GM21423 (cell line): ENCODE data around the gene STK39.

ENCODE experiments used
- ATAC-seq: cut with Tn5 transposase; IDR thresholded peaks from one replicate; pipeline ENCODE4 v1.9.1; 2021; ENCODE audit warnings: mild to moderate bottlenecking, moderate library complexity; ENCODE audit not compliant: unreplicated experiment

The STK39 gene

DNA sequence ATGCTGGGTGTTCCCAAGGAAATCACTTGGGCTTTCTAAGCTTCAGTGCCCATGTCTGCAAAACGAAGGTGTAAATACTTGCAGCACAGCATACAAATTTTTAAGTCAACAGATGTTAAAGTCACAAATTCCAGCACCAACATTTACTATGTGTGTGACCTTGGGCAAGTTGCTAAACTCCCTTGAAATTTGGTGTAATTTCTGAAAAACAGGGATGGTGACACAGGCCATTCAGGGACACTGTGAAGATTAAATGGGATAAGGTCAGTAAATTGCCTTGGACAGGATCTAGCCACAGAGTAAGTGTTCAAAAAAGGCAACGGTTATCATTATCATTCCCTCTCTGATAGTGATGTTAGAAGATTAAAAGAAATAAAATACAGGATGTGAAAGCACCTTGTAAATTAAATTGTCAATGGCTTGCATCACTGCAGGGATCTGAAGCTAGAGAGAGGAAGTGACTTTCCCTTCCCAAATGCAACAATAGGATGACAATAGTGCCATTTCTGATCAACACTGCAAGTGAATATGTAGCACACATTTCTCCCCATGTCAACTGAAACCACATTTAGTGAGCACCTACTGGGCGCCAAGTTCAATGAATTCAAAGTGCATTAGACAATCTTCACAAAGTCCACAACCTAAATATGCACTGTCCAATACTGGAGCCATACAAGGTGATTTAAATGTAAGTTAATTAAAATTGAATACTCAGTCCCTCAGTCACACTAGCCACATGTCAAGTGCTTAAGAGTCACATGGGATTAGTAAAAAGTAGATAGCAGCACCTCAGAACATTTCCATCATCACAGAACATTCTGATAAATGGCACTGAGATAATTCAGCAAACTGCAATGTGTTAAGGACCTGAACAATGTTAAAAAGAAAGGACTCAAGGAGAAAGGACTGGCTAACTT lies 81.2 kb downstream of the STK39 start:
- no peak for ATAC-seq

DNA sequence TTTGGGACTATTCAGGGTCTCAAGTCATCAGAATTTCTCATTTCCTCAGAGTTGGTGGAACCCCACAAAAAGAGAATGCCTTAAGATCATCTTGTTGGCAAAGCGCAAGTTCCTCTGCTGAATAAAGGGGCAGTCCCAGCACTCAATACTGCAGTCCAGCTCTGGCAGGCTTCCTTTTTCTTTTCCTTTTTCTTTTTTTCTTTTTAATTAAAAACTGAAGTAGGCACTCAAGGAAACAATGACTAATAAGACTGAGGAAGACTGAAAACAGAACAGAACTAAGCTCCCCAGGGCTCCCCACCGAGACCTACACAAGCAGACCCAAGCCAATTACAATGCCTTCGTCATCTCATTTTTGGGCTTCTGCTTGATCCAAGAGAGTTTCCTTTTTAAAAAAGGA lies 82.0 kb downstream of the STK39 start:
- no peak for ATAC-seq

DNA sequence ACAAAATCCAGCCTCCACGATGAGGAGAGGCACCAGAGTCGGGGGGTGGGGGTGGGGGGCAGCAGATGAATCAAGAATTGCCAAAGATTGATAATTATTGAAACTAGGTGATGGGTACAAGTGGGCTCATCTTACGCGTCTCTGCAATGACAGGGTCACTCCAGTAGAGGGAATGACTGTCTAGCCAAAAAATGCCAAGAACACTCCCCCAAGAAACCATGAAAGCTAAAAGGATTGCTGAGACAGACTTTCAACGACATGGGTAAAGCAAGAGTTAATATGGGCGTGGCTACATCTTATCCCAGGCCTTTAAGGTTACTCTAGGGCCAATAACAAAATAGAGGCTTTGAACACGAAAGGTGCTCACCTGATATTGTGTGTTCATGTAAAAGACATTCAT lies 86.5 kb downstream of the STK39 start:
- ATAC-seq, result no peak

DNA sequence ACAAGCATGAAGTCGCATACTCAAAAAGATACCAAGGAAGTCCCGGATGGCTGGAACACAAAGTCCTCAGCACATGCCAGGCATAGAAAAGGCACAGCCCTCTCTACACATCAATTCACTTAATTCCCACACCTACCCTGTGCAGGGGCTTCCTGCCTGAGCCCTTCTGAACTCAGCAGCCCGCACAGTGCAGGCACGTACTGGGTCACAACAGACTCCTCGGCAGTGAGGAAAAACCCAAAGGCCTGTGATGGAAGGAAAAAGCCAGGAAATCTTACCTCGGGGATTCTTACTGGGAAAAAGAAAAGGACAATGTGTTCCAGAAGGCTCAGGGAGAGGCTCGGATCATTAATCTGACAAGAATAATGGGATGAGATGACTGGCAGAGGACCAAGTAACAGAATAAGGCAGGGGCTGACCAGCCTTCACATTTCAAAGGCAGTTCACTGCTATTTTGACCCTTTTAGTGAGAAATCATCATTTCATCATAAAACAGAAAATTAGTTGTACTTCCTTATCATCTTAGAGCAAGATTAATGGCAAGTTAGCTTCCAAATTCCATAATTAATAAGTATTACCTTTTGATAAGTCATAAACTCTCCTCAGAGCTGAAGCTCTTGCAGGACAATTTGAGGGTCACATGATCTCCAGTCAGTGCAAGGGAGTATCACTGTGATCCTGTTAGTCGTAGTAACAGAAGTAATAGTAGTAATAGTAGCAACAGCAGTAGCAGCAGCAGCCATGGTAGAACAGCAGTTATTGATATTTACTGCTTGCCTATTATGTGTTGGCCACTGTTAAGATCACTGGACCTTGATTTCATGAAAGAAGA lies 87.4 kb downstream of the STK39 start:
- no peak for ATAC-seq

DNA sequence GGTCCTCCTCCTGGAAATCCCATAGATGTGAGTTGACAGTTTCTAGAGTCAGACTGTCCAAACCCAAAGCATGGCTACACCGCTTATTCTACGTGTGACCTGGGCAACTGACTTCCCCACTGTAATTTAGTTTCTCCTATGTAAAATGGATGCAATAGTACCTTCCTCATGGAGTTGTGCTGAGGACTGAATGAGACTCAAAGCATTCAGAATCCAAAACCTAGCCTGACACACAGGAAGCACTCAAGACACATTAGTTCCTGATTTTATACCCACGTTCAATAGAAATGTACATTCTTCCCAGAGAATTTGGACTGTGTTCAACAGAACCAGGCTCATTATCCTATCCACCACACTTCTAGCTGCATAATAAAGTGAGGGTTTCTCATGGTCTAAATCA lies 88.8 kb downstream of the STK39 start:
- no peak for ATAC-seq

DNA sequence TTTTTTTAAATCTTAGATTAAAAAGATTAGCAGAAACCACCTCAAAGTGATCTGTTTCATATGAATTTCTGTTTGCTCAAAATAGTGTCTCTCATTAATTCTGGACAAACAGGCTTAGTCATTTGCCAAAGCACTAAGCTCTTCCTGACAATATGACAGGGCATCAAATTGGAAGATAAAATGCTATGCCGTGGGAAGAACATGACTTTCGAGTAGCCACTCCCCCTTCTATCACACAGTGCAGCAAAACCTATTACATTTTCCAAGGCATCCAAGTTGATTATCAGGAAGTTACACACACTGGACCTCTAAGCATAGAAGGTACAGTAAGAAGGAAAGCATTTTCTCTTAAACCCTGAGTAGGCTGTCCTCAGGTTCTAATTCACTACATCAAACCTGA lies 89.5 kb downstream of the STK39 start:
- no peak for ATAC-seq

DNA sequence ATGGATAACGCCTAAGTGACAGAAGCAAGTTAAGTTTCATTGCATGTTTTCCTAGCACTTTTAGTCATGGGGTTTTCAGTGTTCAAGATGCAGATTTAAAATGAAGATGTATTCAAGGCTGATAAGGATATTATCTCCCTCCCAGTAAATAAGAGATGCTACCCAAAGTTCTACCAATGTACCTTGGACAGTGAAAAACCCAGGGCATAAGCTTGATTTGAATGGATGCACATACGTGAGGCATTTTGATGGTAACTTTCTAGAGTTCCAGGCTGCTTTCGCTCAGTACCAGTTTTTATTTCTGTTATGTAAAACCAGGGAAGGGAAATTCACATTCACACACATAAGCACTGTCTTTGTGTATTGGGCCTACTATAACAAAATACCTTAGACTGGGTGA lies 90.3 kb downstream of the STK39 start:
- no peak for ATAC-seq

DNA sequence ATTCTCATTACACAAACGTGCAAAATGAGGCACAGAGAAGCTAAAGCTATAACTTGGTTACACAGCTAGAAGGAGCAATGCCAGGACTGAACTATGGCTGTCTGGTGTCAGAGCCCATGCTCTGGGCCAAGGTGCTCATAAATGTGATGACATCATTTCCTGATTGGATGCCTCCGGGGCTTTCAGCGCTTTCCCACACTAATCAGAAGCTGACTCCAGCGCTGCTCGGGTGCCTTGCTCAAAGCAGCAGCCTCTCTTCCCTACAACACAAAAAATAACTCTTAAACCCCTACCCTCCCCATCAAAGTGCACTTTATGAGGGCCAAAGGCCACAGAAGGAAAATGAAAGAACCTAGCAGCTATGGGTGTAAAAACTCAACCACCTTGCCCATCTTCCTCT lies 90.7 kb downstream of the STK39 start:
- no peak for ATAC-seq

DNA sequence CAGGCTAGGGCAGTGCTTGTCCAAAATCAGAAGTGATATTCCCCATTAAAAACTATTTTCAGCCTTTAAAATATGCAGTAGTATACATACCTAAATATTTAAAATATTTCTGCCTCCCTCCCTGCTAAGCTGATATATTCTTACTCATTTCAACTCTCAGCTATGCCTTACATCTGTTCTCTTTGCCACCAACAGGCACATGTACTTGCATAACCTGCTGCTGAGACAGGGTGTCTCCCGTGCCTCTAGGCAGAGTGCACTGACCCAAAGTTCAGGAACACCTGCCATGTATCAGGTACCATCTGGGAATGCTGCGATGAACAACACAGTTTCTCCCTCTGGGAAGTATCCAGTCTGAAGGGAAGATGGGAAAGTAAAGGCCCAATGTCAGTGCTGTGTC lies 91.7 kb downstream of the STK39 start:
- no peak for ATAC-seq

DNA sequence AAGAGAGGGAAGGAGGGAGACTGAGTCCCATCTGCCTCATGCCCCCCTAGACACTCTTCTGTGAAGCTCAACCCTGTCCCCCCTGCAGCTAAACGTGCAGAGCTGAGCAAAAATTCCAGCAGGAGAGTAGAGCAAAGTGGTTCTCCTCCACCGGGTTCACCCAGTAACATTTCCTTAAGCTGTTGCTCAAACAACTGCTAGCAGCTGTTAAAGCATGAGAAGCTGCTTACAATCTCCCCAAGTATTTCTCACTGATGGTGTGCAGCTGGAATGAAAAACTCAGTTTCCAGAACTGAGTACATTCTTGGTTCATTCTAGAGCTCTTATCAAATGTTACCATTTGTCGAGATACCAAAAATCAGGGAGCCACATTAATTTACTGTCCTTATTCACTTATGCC lies 92.3 kb downstream of the STK39 start:
- no peak for ATAC-seq

DNA sequence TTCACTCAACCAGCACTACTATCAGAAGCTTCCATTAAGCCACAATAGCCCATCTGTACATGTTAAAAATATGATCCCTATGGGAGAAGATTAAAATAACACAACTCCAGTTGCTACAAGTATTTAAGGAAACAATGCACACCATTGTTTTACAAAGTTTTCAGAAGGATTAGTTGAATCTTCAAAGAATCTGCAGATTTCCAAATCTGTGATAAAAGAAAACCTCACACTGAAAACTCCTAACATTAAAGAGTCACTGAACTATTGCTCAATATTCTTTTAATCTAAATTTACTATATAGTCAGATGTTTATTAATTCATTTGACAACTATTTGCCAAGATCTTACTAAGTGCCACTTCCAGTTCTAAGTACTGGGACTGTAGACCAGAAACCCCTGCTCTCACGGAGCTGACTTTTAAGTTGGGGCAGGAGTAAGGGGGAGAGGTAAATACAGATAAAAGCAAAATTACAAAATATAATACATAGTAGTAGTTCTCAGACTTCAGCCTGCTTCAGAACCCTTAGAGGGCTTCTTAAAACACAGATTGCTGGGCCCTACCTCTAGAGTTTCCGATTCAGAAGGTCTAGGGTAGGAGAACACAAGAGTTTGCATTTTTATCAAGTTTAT lies 94.4 kb downstream of the STK39 start:
- no peak for ATAC-seq

DNA sequence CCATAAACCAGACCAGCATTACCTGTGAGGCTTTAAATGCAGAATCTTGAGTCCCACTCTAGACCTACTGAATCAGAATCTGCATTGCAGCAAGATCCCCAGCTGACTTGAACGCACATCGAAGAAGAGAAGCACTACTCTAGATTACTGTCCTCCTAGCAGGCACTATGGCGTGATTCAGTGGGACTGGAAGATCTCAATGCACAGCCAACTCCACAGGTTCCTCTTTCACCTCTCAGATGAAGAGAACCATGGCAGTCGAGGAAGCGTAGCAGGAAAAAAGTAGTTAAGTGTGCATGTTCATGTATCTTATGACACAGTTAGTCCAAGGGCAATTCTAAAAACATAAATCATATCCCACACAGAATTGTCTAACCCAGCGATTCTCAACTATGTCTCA lies 97.4 kb downstream of the STK39 start:
- no peak for ATAC-seq

DNA sequence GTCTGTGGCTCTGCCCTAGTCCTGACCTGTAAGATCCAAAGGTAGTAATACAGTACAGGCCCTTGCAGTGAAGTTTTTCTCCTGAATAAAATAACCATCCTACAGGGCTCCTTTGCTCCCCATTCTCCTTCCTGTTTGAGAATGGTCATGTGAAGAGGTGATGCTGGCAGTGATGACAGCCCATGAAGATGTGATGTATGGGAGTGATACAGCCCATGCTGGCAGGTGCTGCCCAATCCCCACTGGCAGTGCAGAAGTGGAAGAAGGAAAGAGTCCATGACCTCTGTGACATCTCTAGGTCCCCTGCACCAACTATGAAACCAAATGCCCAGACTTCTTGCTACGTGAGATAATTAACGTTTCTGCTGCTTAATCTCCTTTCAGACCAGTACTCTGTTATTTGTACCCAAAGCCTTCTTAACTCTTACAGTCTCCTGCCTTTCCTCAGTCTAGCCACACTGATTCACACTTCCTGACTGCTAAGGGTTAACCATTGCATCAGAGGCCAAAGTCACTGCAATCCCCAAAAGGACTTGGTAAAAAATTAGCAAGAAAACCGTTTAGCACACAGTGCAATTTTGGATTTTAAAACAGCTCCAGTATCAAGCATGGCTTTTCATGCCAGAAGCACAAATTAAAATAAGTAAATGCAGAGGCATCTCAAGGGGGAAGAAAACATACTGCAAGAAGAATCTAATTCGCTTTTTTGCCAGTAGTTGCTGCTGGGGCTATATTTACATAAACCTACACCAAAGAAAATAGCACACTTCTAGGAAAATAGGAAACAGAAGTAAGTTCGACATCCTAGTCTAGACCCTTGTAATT lies 98.0 kb downstream of the STK39 start:
- ATAC-seq, result no peak

DNA sequence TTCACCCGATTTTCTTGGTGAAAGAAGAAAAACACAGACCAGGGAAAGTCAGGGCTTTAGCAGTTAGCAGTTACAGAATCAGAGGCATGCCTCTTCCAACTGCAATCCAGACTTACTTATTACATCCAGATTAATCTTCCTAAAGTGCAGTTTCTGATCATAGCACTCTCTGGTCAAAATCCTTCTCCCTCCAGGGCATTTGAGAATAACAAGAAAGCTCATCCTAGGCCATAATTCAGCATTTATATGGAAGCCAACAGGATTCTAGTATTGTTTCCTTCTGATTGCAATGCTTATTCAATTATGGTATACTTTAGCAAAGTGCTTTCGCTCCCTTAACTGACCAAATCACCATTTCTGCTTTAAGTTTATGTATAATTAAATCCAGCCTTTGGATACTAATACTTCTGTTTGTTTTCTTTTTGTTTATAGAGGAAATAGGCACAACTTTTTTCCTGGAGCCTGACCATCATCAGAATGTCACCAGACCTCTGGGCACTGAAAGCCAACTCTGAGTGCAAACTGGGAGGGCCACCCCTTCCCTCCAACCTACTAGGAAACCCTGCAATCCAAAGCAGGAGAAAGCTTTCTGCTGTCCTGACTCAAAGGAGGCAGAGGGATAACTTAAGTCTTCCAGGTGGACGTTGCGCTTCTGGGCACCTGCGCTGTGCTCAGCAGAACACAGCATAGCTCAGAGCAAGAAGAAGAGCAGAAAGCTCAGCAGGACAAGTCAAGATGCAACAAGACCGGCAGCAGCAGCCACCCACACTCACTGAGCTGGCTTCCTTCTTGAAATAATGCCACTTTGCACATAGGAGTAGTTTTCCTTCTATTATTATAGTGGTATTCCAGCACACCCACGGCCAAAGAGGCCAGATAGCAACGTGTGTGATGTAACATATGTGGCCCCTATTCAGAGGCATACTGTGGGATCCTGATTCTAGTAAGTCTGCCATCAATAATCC lies 99.3 kb downstream of the STK39 start:
- ATAC-seq, result no peak

DNA sequence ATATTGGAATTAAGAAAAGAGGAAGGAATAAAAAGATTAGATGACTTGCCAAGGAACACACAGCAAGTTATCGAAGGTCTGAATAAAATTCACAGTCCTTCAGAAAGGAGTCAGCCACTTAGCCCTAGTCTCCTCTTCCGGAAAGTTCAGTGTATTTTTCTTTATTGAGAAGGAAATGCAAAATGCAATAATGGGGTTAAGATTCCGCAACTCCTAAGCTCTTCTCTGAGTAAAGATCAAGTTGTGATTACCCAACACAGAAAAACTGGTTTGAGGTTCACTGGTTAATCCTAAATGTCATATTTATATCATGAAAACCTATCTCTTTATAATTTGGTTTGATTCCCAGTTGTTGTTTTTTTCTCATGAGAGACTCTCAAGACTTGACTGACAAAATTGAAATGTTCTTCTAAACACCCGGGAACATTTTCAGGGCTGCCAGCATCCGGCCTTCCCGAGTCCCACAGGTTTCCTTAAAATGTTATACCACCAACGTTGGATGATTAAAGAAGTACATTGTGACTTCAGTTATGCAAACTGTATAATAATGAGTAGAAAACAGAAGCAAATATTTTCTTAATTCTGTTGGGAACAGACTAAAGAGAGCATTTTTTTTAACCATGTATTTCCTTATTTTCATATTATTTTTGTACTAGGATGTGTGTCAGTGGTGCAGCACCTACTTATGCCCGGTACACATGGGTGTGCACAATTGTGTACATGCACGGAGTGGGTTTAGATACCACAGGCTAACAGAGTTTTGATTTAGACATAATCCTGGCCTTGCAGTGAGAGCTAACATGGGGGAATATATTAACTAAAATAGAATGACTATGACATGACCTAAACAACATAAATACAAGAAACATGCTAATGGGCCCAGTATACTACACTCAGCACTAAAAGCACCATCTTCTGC lies 100.2 kb downstream of the STK39 start:
- no peak for ATAC-seq

DNA sequence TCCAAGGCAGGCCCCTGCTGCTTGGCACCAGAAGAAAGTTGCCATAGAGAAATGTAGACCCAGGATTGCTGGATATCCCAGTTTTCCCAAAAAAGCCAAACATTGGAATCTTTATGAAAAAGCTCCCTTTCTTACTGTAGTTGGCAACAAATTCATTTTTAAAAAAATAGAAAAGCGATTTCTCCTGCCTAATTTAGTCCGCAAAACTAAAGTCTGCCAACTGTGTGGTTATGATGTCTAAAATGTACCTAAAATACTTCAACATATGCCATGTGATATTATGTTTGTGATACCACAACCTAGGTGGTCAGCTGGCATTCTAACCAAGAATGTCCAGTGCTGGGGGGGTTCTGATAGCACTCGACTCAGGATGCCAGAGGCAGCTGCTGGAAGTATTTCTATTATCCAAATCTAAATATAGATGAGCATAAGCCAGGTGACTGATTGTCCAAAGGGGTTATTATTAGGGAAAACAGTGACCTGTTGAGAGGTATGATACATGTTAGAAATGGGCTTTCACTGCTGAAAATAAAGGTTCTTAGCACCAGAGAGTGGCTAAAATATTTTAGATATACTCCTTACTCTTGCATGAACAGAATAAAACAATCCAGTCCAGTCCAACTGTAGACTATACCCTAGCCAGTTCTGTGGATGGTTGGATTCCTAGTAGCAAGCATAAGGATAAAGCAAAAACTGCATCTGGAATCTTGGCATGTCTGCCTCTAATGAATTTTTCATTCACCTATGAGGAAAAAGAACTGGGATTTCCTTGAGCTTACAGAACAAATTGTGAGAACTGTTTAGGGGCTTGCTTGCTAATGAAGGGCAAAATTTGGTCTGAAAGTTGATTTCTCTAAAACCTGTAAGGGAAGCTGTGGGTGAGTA lies 101.7 kb downstream of the STK39 start:
- ATAC-seq, result no peak

DNA sequence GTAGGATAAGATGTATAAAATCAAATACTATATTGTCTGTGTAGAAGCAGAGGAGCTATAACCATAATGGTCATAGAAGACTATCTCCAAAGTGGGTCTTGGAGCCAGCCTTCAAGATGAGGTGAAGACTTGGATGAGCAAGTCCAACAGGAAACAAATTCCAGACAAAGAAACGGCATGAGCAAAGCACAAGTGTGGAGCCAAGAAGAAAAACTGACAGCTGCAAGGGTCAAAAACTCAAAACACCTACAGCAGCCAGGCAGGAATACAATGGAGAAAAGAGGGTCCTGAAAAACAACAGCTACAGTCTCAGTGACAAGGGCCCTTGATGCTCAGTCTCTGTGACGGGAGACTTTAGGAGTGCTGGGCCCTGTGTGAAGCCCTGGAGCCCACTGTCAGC lies 102.4 kb downstream of the STK39 start:
- no peak for ATAC-seq

DNA sequence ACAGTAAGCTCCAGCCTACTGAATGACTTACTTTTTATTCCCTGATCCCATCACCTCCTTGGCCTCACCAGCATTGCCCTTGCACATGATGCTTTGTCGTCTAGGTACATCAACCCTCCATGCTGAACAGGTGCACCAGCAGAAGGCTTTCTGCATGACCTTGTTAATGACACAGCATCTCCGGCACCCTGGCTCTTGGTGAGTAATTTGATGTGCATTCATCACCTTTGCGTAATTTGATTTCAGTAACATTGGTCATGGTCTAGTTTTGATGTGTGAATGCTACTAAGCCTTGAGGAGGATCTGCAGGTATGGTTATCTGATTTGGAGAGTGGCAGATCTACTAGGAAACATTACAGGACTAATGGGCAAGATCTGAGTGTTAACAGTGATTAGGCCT lies 103.6 kb downstream of the STK39 start:
- ATAC-seq, result no peak
